HepG2 (cell line): ENCODE measurements around the gene IL10RA. TPM values are rescaled to one million over a fixed set of nuclear protein-coding genes. Genes with fewer than 3 reads are reported as not detected.

Source experiments
- ATAC-seq: fragments of 200-7000 bp; cut with Tn5 transposase; 3 replicates; pipeline ENCODE4 v1.9.1; 2020; ENCODE audit warnings: mild to moderate bottlenecking, moderate library complexity
- BruUV-seq: library from RNA; stranded (reverse); fragments of 400-500 nt; replicated peaks from 2 replicates; lab custom pipeline; 2021; lab: Mats Ljungman, UMichigan
- CTCF ChIA-PET: fragments of 300-600 bp; formaldehyde crosslinking; extraction: SDS; loops from one replicate; lab custom pipeline; 2021; ENCODE audit warnings: low total read pairs, inconsistent platforms, low intra/inter-chr PET ratio; lab: Yijun Ruan, JAX
- POLR2A ChIA-PET: fragments of 350-600 bp; sonication (Branson Sonifier 250); formaldehyde crosslinking; loops from one replicate; lab custom pipeline; 2020; ENCODE audit warnings: antibody characterized with exemption, inconsistent platforms; lab: Yijun Ruan, JAX
- DNase-seq: peaks from one replicate; pipeline ENCODE4 v3.0.0-alpha.2; 2015; ENCODE audit warnings: low spot score
- FAIRE-seq: peaks from 3 replicates; lab custom pipeline; 2011; peaks lifted over from hg19 to GRCh38; lab: Jason Lieb, UNC
- H2AFZ ChIP-seq: one replicate; pipeline ENCODE4 v1.6.1; 2011; ENCODE audit warnings: low read length, inconsistent platforms
- H3K27ac ChIP-seq: fragments of 300-600 bp; 3 replicates; pipeline ENCODE4 v1.8.0; 2011; ENCODE audit warnings: mixed run types, mild to moderate bottlenecking, mixed read lengths, low read length, inconsistent platforms; ENCODE audit not compliant: insufficient read depth; ENCODE audit errors: extremely low read length
- H3K27me3 ChIP-seq, 2 experiments: fragments of 200-600 bp in 1 of 2; 2 replicates in 1 of 2; 3 replicates in 1 of 2; pipeline versions ENCODE4 v1.6.0 to v1.8.0; 2011; ENCODE audit warnings: low read length in 2 of 2, mild to moderate bottlenecking in 2 of 2, moderate library complexity in 2 of 2, inconsistent platforms in 1 of 2; ENCODE audit not compliant: insufficient read depth in 2 of 2, control insufficient read depth in 1 of 2
- H3K36me3 ChIP-seq, 2 experiments: fragments of 200-600 bp in 1 of 2; replicated peaks in 1 of 2; 2 replicates in 1 of 2; 3 replicates in 1 of 2; pipeline versions ENCODE4 v1.5.1 to v1.8.0; 2011; ENCODE audit warnings: low read length in 2 of 2, inconsistent platforms in 1 of 2; ENCODE audit not compliant: insufficient read depth in 2 of 2, control insufficient read depth in 1 of 2
- H3K4me1 ChIP-seq: 2 replicates; pipeline ENCODE4 v1.5.1; 2012; ENCODE audit warnings: low read length, inconsistent platforms; ENCODE audit not compliant: insufficient read depth
- H3K4me2 ChIP-seq: 2 replicates; pipeline ENCODE4 v1.6.0; 2011; ENCODE audit warnings: low read depth, low read length, inconsistent platforms
- H3K4me3 ChIP-seq, 3 experiments: fragments of 200-600 bp in 1 of 3; sonication (generic), shearing (Covaris generic) in 1 of 3; replicated peaks in 1 of 3; 2 replicates each; pipeline ENCODE4 v1.5.1; 2011 to 2016; ENCODE audit warnings: low read length in 3 of 3, inconsistent platforms in 2 of 3, low read depth in 2 of 3, mild to moderate bottlenecking in 2 of 3, control low read depth in 1 of 3, mixed read lengths in 1 of 3; ENCODE audit not compliant: insufficient read depth in 1 of 3
- H3K79me2 ChIP-seq: one replicate; pipeline ENCODE4 v1.6.1; 2011; ENCODE audit warnings: low read length, inconsistent platforms; ENCODE audit not compliant: insufficient read depth
- H3K9ac ChIP-seq: 2 replicates; pipeline ENCODE4 v1.6.0; 2011; ENCODE audit warnings: mild to moderate bottlenecking, low read depth, low read length, inconsistent platforms; ENCODE audit not compliant: insufficient read depth
- H3K9me3 ChIP-seq: 2 replicates; pipeline ENCODE4 v1.5.1; 2012; ENCODE audit warnings: mild to moderate bottlenecking, low read length
- H4K20me1 ChIP-seq: 2 replicates; pipeline ENCODE4 v1.6.0; 2011; ENCODE audit warnings: inconsistent platforms, mild to moderate bottlenecking, low read length, moderate library complexity; ENCODE audit not compliant: insufficient read depth
- ARID4A ChIP-seq: sonication (generic); formaldehyde crosslinking; IDR thresholded peaks from 2 replicates; pipeline ENCODE4 v1.5.0; 2020; ENCODE audit warnings: mild to moderate bottlenecking, missing genetic modification reagents, borderline replicate concordance
- RARA ChIP-seq: IDR thresholded peaks from 2 replicates; pipeline ENCODE4 v1.6.1; 2016; ENCODE audit warnings: missing genetic modification reagents, missing compliant biosample characterization
- SMYD3 ChIP-seq: sonication (generic); formaldehyde crosslinking; IDR thresholded peaks from 2 replicates; pipeline ENCODE4 v1.8.1; 2023; ENCODE audit warnings: mild to moderate bottlenecking, missing genetic modification reagents
- TCF12 ChIP-seq, 2 experiments: fragments of 450-650 bp in 1 of 2; sonication (generic) in 1 of 2; formaldehyde crosslinking in 1 of 2; IDR thresholded peaks; 2 replicates each; pipeline versions ENCODE4 v1.6.1 to v1.8.0; 2017 to 2022; ENCODE audit warnings: antibody characterized with exemption in 1 of 2, mild to moderate bottlenecking in 1 of 2, missing genetic modification reagents in 1 of 2, moderate library complexity in 1 of 2
- ZBTB39 ChIP-seq: sonication (generic); formaldehyde crosslinking; IDR thresholded peaks from 2 replicates; pipeline ENCODE4 v1.5.0; 2020; ENCODE audit warnings: missing genetic modification reagents
- ZNF552 ChIP-seq: sonication (generic); formaldehyde crosslinking; IDR thresholded peaks from 2 replicates; pipeline ENCODE4 v1.9.0; 2022; ENCODE audit warnings: missing genetic modification reagents, mild to moderate bottlenecking, borderline replicate concordance
- WGBS: methylation state at CpG from one replicate; pipeline ENCODE4 v1.1.6; 2017; ENCODE audit warnings: low lambda C conversion rate; 5-methylcytosine and 5-hydroxymethylcytosine counted together
- in situ Hi-C: cut with HindIII; loops from 2 replicates; pipeline ENCODE4 v1.10.0; 2017; ENCODE audit warnings: low pct_unique_long_range_greater_than_20kb; ENCODE audit not compliant: extremely low pct_ligation_motif_present
- intact Hi-C: fragments of 100-400 bp; cut with micrococcal nuclease; formaldehyde crosslinking; loops from one replicate; pipeline ENCODE4 v1.10.0; 2022; ENCODE audit not compliant: unreplicated experiment
- polyA plus RNA-seq, 8 experiments: library from polyadenylated mRNA; depleted of rRNA in 3 of 8; stranded (reverse) in 7 of 8; unstranded in 1 of 8; fragments of >200 nt; fragmentation: Illumina TruSeq in 4 of 8; extraction: Trizol in 4 of 8; gene quantifications; 2 replicates each; pipeline versions ENCODE4 v1.2.1 to v1.2.3, GENCODE V29; 2011 to 2016; ENCODE audit warnings: low read depth in 4 of 8, missing spikeins in 1 of 8, mixed read lengths in 1 of 8; ENCODE audit not compliant: insufficient read depth in 1 of 8
- total RNA-seq, 5 experiments: library from RNA; depleted of rRNA; stranded (reverse); fragments of >200 nt; fragmentation: Illumina TruSeq; extraction: Trizol; gene quantifications; 2 replicates each; pipeline ENCODE4 v1.2.3, GENCODE V29; 2016; ENCODE audit warnings: low read depth in 1 of 5
- TF ChIP-seq, protein P1 (sequence below): sonication (generic); formaldehyde crosslinking; IDR thresholded peaks from 2 replicates; pipeline ENCODE4 v1.9.0; 2021; ENCODE audit warnings: missing genetic modification reagents, mild to moderate bottlenecking, borderline replicate concordance
- TF ChIP-seq, protein P2 (sequence below): IDR thresholded peaks from 2 replicates; pipeline ENCODE4 v1.6.1; 2016
- TF ChIP-seq, protein P3 (sequence below): sonication (generic); formaldehyde crosslinking; IDR thresholded peaks from 2 replicates; pipeline ENCODE4 v1.4.0; 2020; ENCODE audit warnings: missing genetic modification reagents

Gene IL10RA
- total and polyA plus RNA-seq, 2 of the 13 experiments (the other 11 are each of a cell fraction or from before 2014, with no cell fraction given) = not detected

GRCh38 chr11:117980720-117981119, 5.5 kb upstream of the IL10RA start:
- CTCF ChIA-PET = no interaction called here
- no peak for FAIRE-seq
- in situ Hi-C loops = no loop called here
- H3K4me2 ChIP-seq = no peak overlapping the region
- H3K79me2 ChIP-seq = no peaks in the 10 kb centered on the region
- no peaks in the 10 kb centered on the region for H3K9me3 ChIP-seq
- H3K4me1 ChIP-seq = no peaks in the 10 kb centered on the region
- peaks cover 3 to 49% of the 10 kb centered on the region in 2 experiments for H3K27me3 ChIP-seq
- ATAC-seq = no peak
- no peaks in the 10 kb centered on the region for H4K20me1 ChIP-seq
- no peak overlapping the region for H2AFZ ChIP-seq
- no peak overlapping the region for H3K9ac ChIP-seq
- intact Hi-C loops = no loop called here
- H3K27ac ChIP-seq = no peak overlapping the region
- no peaks in the 10 kb centered on the region for H3K36me3 ChIP-seq
- no TSS peak for BruUV-seq
- WGBS = 11% methylated on average over 3 of the region's 3 CpGs
- POLR2A ChIA-PET = no interaction called here
- H3K4me3 ChIP-seq = no peak overlapping the region
- DNase-seq = no peak
- TF ChIP-seq ARID4A (no peak), RARA (no peak), ZBTB39 (CRISPR knock-in tag) (no peak), TCF12 (IDR thresholded peaks at IDR 0.05) (no peak), TCF12 (CRISPR knock-in tag; IDR thresholded peaks at IDR 0.05) (no peak), SMYD3 (CRISPR knock-in tag) (no peak), ZNF552 (no peak)
- TF ChIP-seq, protein P1, sequence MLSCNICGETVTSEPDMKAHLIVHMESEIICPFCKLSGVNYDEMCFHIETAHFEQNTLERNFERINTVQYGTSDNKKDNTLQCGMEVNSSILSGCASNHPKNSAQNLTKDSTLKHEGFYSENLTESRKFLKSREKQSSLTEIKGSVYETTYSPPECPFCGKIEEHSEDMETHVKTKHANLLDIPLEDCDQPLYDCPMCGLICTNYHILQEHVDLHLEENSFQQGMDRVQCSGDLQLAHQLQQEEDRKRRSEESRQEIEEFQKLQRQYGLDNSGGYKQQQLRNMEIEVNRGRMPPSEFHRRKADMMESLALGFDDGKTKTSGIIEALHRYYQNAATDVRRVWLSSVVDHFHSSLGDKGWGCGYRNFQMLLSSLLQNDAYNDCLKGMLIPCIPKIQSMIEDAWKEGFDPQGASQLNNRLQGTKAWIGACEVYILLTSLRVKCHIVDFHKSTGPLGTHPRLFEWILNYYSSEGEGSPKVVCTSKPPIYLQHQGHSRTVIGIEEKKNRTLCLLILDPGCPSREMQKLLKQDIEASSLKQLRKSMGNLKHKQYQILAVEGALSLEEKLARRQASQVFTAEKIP = no peak
- TF ChIP-seq, protein P2, sequence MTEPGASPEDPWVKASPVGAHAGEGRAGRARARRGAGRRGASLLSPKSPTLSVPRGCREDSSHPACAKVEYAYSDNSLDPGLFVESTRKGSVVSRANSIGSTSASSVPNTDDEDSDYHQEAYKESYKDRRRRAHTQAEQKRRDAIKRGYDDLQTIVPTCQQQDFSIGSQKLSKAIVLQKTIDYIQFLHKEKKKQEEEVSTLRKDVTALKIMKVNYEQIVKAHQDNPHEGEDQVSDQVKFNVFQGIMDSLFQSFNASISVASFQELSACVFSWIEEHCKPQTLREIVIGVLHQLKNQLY (CRISPR knock-in tag) = no peak
- TF ChIP-seq, protein P3, sequence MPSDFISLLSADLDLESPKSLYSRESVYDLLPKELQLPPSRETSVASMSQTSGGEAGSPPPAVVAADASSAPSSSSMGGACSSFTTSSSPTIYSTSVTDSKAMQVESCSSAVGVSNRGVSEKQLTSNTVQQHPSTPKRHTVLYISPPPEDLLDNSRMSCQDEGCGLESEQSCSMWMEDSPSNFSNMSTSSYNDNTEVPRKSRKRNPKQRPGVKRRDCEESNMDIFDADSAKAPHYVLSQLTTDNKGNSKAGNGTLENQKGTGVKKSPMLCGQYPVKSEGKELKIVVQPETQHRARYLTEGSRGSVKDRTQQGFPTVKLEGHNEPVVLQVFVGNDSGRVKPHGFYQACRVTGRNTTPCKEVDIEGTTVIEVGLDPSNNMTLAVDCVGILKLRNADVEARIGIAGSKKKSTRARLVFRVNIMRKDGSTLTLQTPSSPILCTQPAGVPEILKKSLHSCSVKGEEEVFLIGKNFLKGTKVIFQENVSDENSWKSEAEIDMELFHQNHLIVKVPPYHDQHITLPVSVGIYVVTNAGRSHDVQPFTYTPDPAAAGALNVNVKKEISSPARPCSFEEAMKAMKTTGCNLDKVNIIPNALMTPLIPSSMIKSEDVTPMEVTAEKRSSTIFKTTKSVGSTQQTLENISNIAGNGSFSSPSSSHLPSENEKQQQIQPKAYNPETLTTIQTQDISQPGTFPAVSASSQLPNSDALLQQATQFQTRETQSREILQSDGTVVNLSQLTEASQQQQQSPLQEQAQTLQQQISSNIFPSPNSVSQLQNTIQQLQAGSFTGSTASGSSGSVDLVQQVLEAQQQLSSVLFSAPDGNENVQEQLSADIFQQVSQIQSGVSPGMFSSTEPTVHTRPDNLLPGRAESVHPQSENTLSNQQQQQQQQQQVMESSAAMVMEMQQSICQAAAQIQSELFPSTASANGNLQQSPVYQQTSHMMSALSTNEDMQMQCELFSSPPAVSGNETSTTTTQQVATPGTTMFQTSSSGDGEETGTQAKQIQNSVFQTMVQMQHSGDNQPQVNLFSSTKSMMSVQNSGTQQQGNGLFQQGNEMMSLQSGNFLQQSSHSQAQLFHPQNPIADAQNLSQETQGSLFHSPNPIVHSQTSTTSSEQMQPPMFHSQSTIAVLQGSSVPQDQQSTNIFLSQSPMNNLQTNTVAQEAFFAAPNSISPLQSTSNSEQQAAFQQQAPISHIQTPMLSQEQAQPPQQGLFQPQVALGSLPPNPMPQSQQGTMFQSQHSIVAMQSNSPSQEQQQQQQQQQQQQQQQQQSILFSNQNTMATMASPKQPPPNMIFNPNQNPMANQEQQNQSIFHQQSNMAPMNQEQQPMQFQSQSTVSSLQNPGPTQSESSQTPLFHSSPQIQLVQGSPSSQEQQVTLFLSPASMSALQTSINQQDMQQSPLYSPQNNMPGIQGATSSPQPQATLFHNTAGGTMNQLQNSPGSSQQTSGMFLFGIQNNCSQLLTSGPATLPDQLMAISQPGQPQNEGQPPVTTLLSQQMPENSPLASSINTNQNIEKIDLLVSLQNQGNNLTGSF (CRISPR knock-in tag) = no peak
